Activated CD8-positive, alpha-beta memory T cell treated with anti-CD3 and anti-CD28 coated beads, Interleukin-2, amount 10 ng/mL, durations not matched to agents 7 days and 5 days (primary cell): ENCODE results near the gene TMEM202. TPM values are rescaled to one million over a fixed set of nuclear protein-coding genes. Genes with fewer than 3 reads are reported as not detected.

ENCODE experiments used
- ATAC-seq: fragments of 150-1000 bp; cut with Tn5 transposase; one replicate; pipeline ENCODE4 v1.10.0; 2021; ENCODE audit warnings: moderate library complexity
- CTCF ChIA-PET: fragments of 350-600 bp; sonication (Branson Sonifier 250); formaldehyde crosslinking; loops from one replicate; lab custom pipeline; 2021; ENCODE audit warnings: antibody characterized with exemption; lab: Charles Lee
- DNase-seq: peaks from one replicate; pipeline ENCODE4 v3.0.0-alpha.2; 2020
- H3K27ac Mint-ChIP-seq: one replicate; pipeline ENCODE4 v1.8.0; 2021; ENCODE audit warnings: mild to moderate bottlenecking, mixed read lengths
- H3K27me3 Mint-ChIP-seq: one replicate; pipeline ENCODE4 v1.8.0; 2021; ENCODE audit warnings: mixed read lengths
- H3K36me3 Mint-ChIP-seq: one replicate; pipeline ENCODE4 v1.8.0; 2021; ENCODE audit warnings: mild to moderate bottlenecking, mixed read lengths
- H3K4me1 Mint-ChIP-seq: one replicate; pipeline ENCODE4 v1.8.0; 2021; ENCODE audit warnings: mixed read lengths
- H3K4me3 Mint-ChIP-seq: one replicate; pipeline ENCODE4 v1.8.0; 2021; ENCODE audit warnings: mild to moderate bottlenecking, moderate library complexity, mixed read lengths
- H3K9me3 Mint-ChIP-seq: one replicate; pipeline ENCODE4 v1.8.0; 2022; ENCODE audit warnings: low read depth, mixed read lengths
- total RNA-seq, 2 experiments: library from RNA; stranded (reverse); gene quantifications; one replicate each; pipeline ENCODE4 v1.2.3, GENCODE V29; 2021

The TMEM202 gene
- total RNA-seq = not detected

- no peak for ATAC-seq
- H3K4me1 Mint-ChIP-seq = no peaks in the 10 kb centered on the region
Observed at GRCh38 chr15:72397796-72398588, at the start of gene TMEM202. TSS of gene TMEM202 (plus strand) at chr15:72398305. CDS start at chr15:72398327, 22 bp downstream.

DNA sequence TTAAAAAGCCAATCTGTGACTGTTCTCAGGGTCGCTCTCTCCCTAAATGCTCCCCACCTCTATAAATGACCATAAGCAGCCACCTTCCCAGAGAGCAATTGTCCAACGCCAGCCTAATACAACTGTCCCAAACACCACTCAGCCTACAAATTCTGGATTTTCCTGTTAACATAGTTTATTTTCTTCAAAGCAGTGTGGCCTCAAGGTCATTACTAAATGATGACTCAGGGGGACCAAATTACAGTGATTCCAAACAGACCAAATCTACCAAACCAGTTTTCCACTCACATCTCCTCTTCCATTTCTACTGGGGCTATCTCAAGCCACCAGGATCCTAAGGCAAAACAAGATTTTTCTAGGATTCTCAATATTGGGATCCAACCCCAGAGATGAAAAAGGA, 44.8 kb upstream of the TMEM202 start:
- Mint-ChIP-seq H3K27me3 (no peaks in the 10 kb centered on the region), H3K36me3 (peaks cover 7% of the 10 kb centered on the region), H3K9me3 (no peaks in the 10 kb centered on the region), H3K4me1 (peaks cover 7% of the 10 kb centered on the region), H3K27ac (no peak overlapping the region), H3K4me3 (no peak overlapping the region)
- DNase-seq = no peak
- CTCF ChIA-PET = interaction anchor here (1.3 kb wide), 1 partner anchor 14 kb away, joined by 3 read pairs; no protein-coding TSS in a partner anchor
- ATAC-seq = no peak

More at GRCh38 chr15:72397796-72398588, at the start of gene TMEM202:
- peaks cover 45% of the 10 kb centered on the region for H3K27me3 Mint-ChIP-seq
- no peaks in the 10 kb centered on the region for H3K36me3 Mint-ChIP-seq
- H3K4me3 Mint-ChIP-seq = no peak within 1 kb of the TSS
- no peak within 1 kb of the TSS for H3K27ac Mint-ChIP-seq
- H3K9me3 Mint-ChIP-seq = no peaks in the 10 kb centered on the region
- CTCF ChIA-PET = no interaction called here
- DNase-seq = no peak

- no peak overlapping the region for H3K27ac Mint-ChIP-seq
- H3K36me3 Mint-ChIP-seq = peaks cover 7% of the 10 kb centered on the region
- CTCF ChIA-PET = no interaction called here
- peaks cover 17% of the 10 kb centered on the region for H3K4me1 Mint-ChIP-seq
- ATAC-seq (no peak), DNase-seq (no peak)
- no peaks in the 10 kb centered on the region for H3K27me3 Mint-ChIP-seq
- no peaks in the 10 kb centered on the region for H3K9me3 Mint-ChIP-seq
- no peak overlapping the region for H3K4me3 Mint-ChIP-seq
Observed at GRCh38 chr15:72354496-72354895, 43.6 kb upstream of the TMEM202 start.

GRCh38 chr15:72358121-72358520, 40.0 kb upstream of the TMEM202 start:
- CTCF ChIA-PET = no interaction called here
- Mint-ChIP-seq H3K36me3 (peaks cover 6% of the 10 kb centered on the region), H3K27ac (no peak overlapping the region), H3K4me1 (peaks cover 17% of the 10 kb centered on the region), H3K4me3 (no peak overlapping the region), H3K9me3 (no peaks in the 10 kb centered on the region), H3K27me3 (no peaks in the 10 kb centered on the region)
- DNase-seq (no peak), ATAC-seq (no peak)

DNA sequence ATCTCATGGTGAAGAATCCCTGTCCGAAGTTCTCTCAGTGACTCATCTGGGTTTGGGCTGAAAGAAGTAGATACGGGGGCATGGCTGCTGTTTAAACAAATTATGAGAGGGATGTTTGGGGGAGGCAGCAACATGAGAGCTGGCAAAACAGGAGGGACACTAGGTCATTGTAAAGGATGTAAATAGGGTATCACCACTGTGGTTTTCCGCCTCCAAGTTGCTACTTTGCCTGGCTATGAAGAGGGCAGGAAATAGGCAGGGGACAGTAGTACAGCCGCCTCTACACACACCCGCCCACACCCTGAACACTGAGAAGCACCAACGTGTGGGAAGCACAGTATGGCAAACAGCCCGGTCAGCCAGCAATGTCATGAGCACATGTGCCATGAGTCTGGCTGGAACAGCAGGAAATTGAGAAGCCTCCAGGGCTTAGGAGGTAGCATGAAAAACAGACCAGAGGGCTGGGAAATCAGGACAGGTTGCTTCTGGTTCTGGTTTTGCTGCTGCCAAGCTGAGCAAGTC, 39.4 kb upstream of the TMEM202 start:
- H3K4me3 Mint-ChIP-seq = no peak overlapping the region
- no peaks in the 10 kb centered on the region for H3K9me3 Mint-ChIP-seq
- no peak overlapping the region for H3K27ac Mint-ChIP-seq
- no peak for DNase-seq
- ATAC-seq = no peak
- peaks cover 17% of the 10 kb centered on the region for H3K4me1 Mint-ChIP-seq
- no peaks in the 10 kb centered on the region for H3K27me3 Mint-ChIP-seq
- peaks cover 6% of the 10 kb centered on the region for H3K36me3 Mint-ChIP-seq
- CTCF ChIA-PET = no interaction called here

DNA sequence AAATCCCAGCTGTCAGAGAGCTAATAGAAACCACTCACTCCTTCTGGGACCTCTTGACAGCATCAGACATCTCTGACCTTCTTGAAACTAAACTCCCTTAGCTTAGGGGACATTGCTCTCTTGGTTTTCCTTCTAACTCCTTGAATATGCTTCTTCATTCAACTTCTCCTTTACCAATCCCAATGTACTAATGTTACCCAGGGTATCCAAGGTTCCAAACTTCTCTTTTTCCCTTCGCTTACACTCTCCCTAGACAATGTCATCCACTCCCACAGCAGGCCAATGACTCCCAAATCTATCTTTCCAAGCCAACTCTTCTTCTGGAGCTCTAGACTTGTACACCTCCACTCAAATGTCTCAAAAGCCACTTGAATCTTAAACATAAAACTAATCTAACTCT, 36.9 kb upstream of the TMEM202 start:
- peaks cover 12% of the 10 kb centered on the region for H3K36me3 Mint-ChIP-seq
- ATAC-seq (no peak), DNase-seq (no peak)
- H3K9me3 Mint-ChIP-seq = no peaks in the 10 kb centered on the region
- peaks cover 29% of the 10 kb centered on the region for H3K4me1 Mint-ChIP-seq
- no peaks in the 10 kb centered on the region for H3K27me3 Mint-ChIP-seq
- CTCF ChIA-PET = no interaction called here
- H3K4me3 Mint-ChIP-seq = no peak overlapping the region
- H3K27ac Mint-ChIP-seq = no peak overlapping the region

DNA sequence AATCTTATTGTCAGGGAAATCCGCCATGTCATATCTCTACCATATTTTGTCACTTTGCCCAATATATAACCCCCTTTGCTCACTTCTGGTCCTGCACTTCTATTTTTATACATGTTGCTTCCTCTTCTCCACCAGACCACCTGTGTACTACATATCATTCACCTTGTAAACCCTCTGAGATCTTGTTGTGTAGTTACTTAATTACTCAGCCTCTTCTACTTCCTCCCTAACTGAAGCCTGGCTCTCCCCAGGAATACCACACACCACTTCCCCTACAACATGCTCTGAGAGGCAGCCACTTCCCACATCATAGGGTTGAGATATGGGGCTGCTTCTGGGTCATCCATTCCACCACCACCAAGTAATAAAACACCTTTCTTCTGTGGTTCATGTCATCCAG, 32.3 kb upstream of the TMEM202 start:
- peak overlapping the region; percentile 61 for H3K27ac Mint-ChIP-seq
- H3K4me3 Mint-ChIP-seq = peak overlapping the region; percentile 9
- H3K9me3 Mint-ChIP-seq = no peaks in the 10 kb centered on the region
- peaks cover 34% of the 10 kb centered on the region for H3K4me1 Mint-ChIP-seq
- H3K27me3 Mint-ChIP-seq = no peaks in the 10 kb centered on the region
- peak; percentile 93 for ATAC-seq
- CTCF ChIA-PET = interaction anchor here (0.8 to 3.0 kb wide), 2 partner anchors 10 to 92 kb away, joined by 3 to 11 read pairs; partner anchors contain the start of gene HEXA
- DNase-seq = peak; percentile 84
- peaks cover 32% of the 10 kb centered on the region for H3K36me3 Mint-ChIP-seq

DNA sequence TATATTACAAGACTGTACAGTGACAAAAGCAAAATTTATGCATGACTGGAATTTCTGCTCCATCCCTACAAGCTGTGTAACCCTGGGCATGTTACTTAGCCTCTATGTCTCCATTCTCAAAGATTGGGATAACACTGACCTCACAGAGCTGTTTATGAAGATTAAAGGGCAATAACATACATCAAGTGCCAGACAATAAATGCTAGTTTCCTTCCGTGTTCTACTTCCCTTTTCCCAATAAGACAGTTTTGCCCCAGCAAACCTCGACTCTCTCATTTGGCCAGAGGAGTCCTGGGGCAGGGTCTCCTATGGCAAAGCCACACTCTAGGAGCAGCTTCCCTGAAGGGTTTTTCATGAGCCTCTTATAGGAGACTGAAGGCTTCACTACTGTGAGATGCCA, 29.8 kb upstream of the TMEM202 start:
- ATAC-seq = no peak
- H3K27me3 Mint-ChIP-seq = no peaks in the 10 kb centered on the region
- DNase-seq = no peak
- H3K4me3 Mint-ChIP-seq = no peak overlapping the region
- H3K9me3 Mint-ChIP-seq = no peaks in the 10 kb centered on the region
- peaks cover 32% of the 10 kb centered on the region for H3K36me3 Mint-ChIP-seq
- H3K4me1 Mint-ChIP-seq = peaks cover 46% of the 10 kb centered on the region
- CTCF ChIA-PET = interaction anchor here (1.4 to 3.0 kb wide), 2 partner anchors 8 to 16 kb away, joined by 3 to 11 read pairs; partner anchors contain the start of gene HEXA
- H3K27ac Mint-ChIP-seq = no peak overlapping the region

DNA sequence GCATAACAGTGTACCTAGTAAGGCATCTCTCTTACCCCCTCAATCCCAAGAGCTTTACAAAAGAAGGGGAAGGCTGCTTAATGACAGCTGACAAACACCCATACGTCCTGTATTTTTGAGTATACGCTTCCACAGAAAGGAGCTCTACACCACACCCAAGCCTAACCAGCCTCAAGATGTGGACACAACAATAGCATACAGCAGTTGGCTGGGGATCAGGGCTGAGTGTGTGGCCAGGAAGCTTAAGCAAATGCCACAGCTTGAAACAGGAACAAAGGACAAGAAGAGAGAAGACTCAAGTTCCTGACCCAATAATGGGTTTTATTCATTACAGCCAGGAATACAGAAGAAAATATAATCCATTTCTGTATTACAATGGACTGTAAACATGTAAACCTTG, 29.2 kb upstream of the TMEM202 start:
- H3K4me3 Mint-ChIP-seq = no peak overlapping the region
- peaks cover 30% of the 10 kb centered on the region for H3K36me3 Mint-ChIP-seq
- H3K27me3 Mint-ChIP-seq = no peaks in the 10 kb centered on the region
- H3K9me3 Mint-ChIP-seq = no peaks in the 10 kb centered on the region
- H3K4me1 Mint-ChIP-seq = peaks cover 50% of the 10 kb centered on the region
- DNase-seq (no peak), ATAC-seq (no peak)
- CTCF ChIA-PET = no interaction called here
- H3K27ac Mint-ChIP-seq = no peak overlapping the region

DNA sequence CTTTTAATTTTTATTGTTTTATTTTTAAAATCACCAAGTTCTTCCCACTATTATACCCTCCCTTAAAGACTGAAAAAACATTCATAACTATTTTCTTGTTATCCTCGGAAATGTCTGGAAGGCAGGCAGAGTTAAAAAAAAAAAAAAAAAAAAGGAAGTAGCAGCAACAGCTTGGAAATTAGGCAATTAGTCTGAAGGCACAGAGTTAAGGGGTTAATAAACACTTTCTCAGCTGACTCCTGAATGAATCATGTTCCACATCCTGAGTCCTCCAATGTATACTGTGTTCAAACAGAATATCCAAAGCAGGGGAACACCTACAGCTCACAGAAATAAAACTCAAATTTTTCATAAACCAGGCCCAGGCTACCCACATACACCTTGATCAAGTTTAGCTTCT, 28.1 kb upstream of the TMEM202 start:
- CTCF ChIA-PET = interaction anchor here (1.0 kb wide), 1 partner anchor 57 kb away, joined by 3 read pairs; no protein-coding TSS in a partner anchor
- no peaks in the 10 kb centered on the region for H3K27me3 Mint-ChIP-seq
- DNase-seq (no peak), ATAC-seq (no peak)
- no peak overlapping the region for H3K4me3 Mint-ChIP-seq
- H3K4me1 Mint-ChIP-seq = peaks cover 58% of the 10 kb centered on the region
- no peak overlapping the region for H3K27ac Mint-ChIP-seq
- peaks cover 32% of the 10 kb centered on the region for H3K36me3 Mint-ChIP-seq
- no peaks in the 10 kb centered on the region for H3K9me3 Mint-ChIP-seq

DNA sequence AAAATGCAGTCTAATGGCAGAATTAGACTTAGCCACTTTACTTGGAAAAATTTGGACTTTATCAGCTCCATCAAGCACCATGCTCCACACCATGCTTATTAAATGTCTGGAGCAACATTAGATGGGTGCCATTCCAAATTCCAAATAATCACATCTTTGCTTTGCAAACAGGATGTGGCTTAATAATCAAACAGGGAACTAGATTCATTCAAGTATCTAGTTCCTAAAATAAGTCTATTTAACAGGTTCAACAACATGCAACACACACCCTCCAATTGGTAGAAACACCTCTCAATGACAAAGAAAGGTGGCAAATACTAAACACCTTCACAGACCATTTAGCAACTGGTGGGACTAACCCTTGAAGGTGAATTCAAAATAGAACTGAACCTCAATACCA, 25.7 kb upstream of the TMEM202 start:
- no peak for ATAC-seq
- Mint-ChIP-seq H3K4me3 (no peak overlapping the region), H3K4me1 (peaks cover 53% of the 10 kb centered on the region), H3K27me3 (no peaks in the 10 kb centered on the region), H3K36me3 (peaks cover 18% of the 10 kb centered on the region), H3K27ac (no peak overlapping the region), H3K9me3 (no peaks in the 10 kb centered on the region)
- DNase-seq = no peak
- CTCF ChIA-PET = no interaction called here

DNA sequence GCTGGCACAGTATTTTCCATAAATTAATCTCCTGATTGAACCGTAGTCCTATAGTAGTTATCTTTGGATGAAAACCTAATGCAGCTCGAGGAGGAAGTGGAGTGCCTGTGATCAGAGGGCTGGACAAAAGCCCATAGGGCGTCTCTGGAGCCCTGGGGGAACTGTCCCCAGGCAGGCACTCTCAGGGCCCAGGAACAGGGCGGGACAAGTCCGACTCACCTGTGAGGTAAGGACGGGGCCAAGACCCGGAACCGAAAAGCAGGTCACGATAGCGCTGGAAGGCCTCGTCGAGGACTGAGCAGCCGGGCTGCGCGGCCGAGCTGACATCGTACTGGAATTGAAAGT, 22.6 kb upstream of the TMEM202 start:
- Mint-ChIP-seq H3K9me3 (no peaks in the 10 kb centered on the region), H3K27me3 (no peaks in the 10 kb centered on the region), H3K36me3 (peaks cover 6% of the 10 kb centered on the region), H3K27ac (peak overlapping the region; percentile 96), H3K4me3 (peak overlapping the region; percentile 92), H3K4me1 (peaks cover 49% of the 10 kb centered on the region)
- no peak for DNase-seq
- peak; percentile 60 for ATAC-seq
- CTCF ChIA-PET = interaction anchor here (0.7 to 2.2 kb wide), 5 partner anchors 8 to 149 kb away, joined by 3 to 11 read pairs (median 5); no protein-coding TSS in a partner anchor

- peak within 1 kb of the TSS; percentile 92 for H3K4me3 Mint-ChIP-seq
- H3K27ac Mint-ChIP-seq = peak within 1 kb of the TSS; percentile 96
- no peaks in the 10 kb centered on the region for H3K9me3 Mint-ChIP-seq
- H3K4me1 Mint-ChIP-seq = peaks cover 45% of the 10 kb centered on the region
- DNase-seq (peak; percentile 99), ATAC-seq (peak; percentile 88)
- no peaks in the 10 kb centered on the region for H3K27me3 Mint-ChIP-seq
- CTCF ChIA-PET = interaction anchor here (0.7 to 2.2 kb wide), 5 partner anchors 9 to 149 kb away, joined by 3 to 11 read pairs (median 5); no protein-coding TSS in a partner anchor
- H3K36me3 Mint-ChIP-seq = peaks cover 3% of the 10 kb centered on the region
Observed at GRCh38 chr15:72375846-72376581, 22.1 kb upstream of the TMEM202 start, which contains the start of gene HEXA. TSS of gene HEXA (minus strand) at chr15:72376014. CDS start at chr15:72375972, 42 bp downstream.
